HG03565 (cell line): ENCODE measurements around the gene FAM20B.
A peak's percentile ranks its signal among the peaks of the same experiment; 100 is the strongest.
"Not testable (repeated sequence)": the region's sequence is repeated elsewhere in the genome, so short reads cannot be mapped to it uniquely, and the experiment has no call there.

Source experiments
- ATAC-seq: cut with Tn5 transposase; IDR thresholded peaks from one replicate; pipeline ENCODE4 v1.9.1; 2021; ENCODE audit warnings: mild to moderate bottlenecking, moderate library complexity; ENCODE audit not compliant: unreplicated experiment

Gene FAM20B

GRCh38 chr1:179025125-179025974 is at the start of gene FAM20B:
Gene FAM20B, plus strand, starts transcription at chr1:179025894. Its CDS starts 17,954 bp downstream, at chr1:179043848.
- peak; percentile 65 for ATAC-seq

- no peak for ATAC-seq
Observed at GRCh38 chr1:178976541-178976940, 49.2 kb upstream of the FAM20B start.

GRCh38 chr1:178986204-178986603 is 39.5 kb upstream of the FAM20B start:
- no peak for ATAC-seq

GRCh38 chr1:178988198-178988597 is 37.5 kb upstream of the FAM20B start:
- not testable (repeated sequence) for ATAC-seq

GRCh38 chr1:178993559-178993958 is 32.1 kb upstream of the FAM20B start:
- no peak for ATAC-seq

GRCh38 chr1:178997428-178997827 is 28.3 kb upstream of the FAM20B start:
- ATAC-seq, result no peak

- no peak for ATAC-seq
Observed at GRCh38 chr1:178998295-178998694, 27.4 kb upstream of the FAM20B start.

- no peak for ATAC-seq
Observed at GRCh38 chr1:178999061-178999460, 26.6 kb upstream of the FAM20B start.

GRCh38 chr1:179001451-179001850 is 24.2 kb upstream of the FAM20B start:
- ATAC-seq, result no peak

- ATAC-seq, result not testable (repeated sequence)
Observed at GRCh38 chr1:179002064-179002463, 23.6 kb upstream of the FAM20B start.

GRCh38 chr1:179002552-179003345 is 22.9 kb upstream of the FAM20B start:
- ATAC-seq, result peak; percentile 60

- no peak for ATAC-seq
Observed at GRCh38 chr1:179003512-179004066, 22.1 kb upstream of the FAM20B start.

GRCh38 chr1:179007233-179007632 is 18.5 kb upstream of the FAM20B start:
- ATAC-seq, result no peak

- no peak for ATAC-seq
Observed at GRCh38 chr1:179010671-179011070, 15.0 kb upstream of the FAM20B start.

- ATAC-seq, result no peak
Observed at GRCh38 chr1:179012038-179012437, 13.7 kb upstream of the FAM20B start.

- no peak for ATAC-seq
Observed at GRCh38 chr1:179014123-179014522, 11.6 kb upstream of the FAM20B start.

- no peak for ATAC-seq
Observed at GRCh38 chr1:179015396-179015795, 10.3 kb upstream of the FAM20B start.

- no peak for ATAC-seq
Observed at GRCh38 chr1:179016706-179017382, 8.8 kb upstream of the FAM20B start.

GRCh38 chr1:179017383-179018326 is 8.0 kb upstream of the FAM20B start:
- no peak for ATAC-seq

- ATAC-seq, result no peak
Observed at GRCh38 chr1:179021873-179022272, 3.8 kb upstream of the FAM20B start.
